DMS 273 (cell line): ENCODE results near the gene ERC1.
A peak's percentile ranks its signal among the peaks of the same experiment; 100 is the strongest.
"Not testable (repeated sequence)": the region's sequence is repeated elsewhere in the genome, so short reads cannot be mapped to it uniquely, and the experiment has no call there.

Experiments
- DNase-seq: peaks from one replicate; lab custom pipeline; 2025; ENCODE audit not compliant: unreplicated experiment; lab: John Stamatoyannopoulos, UW

Gene ERC1

DNA sequence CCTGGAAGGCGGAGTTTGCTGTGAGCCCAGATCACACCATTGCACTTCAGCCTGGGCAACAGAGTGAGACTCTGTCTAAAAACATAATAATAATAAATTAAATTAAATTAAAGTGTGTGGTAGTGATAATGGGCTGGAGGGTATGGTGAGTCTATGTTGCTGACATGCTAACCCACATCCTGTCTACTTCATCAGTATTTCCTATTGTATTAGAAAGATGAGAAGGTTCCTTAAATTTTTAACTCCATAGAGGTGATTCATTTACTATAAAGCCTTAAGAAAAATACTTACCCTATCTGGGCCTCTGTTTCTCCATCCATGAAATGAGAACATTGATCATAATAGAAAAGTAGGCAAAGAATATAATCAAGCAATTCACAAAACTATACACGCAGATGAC, 322.9 kb downstream of the ERC1 start:
- DNase-seq: no peak

DNA sequence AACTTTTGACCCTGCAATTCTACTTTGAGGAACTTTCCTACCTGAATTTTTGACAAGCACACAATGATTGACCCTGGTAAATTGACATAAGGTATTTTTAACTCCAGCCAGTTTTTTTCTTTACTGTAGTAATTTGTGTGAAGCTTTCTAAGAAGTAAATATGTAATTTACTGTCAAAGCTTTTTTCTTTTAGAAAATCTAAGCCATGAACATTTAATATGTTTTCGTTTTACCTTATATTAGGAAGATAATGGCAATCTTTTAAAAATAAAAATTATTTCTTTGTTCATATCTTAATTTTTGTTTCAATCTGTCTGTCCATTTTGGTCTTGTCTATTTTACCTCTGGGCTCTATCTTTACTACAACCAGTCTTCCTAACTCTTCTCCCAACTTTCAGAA, 323.5 kb downstream of the ERC1 start:
- DNase-seq: no peak

DNA sequence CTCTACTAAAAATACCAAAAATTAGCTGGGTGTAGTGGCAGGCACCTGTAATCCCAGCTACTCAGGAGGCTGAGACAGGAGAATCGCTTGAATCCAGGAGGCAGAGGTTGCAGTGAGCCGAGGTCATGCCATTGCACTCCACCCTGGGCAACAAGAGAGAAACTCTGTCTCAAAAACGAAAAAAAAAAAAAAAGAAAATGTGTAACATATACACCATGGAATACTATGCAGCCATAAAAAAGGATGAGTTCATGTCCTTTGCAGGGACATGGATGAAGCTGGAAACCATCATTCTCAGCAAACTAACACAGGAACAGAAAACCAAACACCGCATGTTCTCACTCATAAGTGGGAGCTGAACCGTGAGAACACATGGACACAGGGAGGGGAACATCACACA, 326.0 kb downstream of the ERC1 start:
- DNase-seq: not testable (repeated sequence)

DNA sequence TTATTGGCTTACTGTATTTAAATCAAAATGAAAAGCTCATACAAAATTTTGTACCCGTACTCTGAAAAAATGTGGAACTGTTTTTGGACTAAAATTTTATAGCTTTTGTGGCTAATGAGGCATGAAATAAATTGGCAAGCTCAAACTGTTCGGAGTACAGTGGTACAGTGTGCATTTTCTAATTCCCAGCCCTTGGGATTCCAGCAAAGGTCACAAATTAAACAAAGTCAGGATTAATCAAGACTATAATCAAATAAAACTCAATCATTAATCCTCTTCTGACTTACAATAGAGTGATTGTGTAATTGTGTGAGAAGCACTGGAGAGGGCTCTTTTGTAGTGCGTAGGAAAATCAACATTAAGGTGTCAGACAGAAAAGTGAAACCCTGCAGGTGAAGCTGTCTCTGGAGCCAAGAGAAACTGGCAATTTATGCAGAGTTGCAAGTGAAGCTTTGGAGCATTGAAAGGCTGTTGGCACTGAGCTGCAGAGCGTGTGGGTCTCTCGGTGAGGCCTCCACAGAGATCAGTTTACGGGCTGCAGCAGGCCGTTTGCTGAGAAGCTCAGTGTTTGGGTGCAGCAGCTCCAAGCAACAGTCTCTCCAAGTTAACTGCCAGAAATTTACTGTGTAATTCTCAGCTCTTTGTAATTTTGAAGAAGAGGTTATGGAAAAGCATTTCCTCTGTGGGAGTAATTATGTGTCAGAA, 327.5 kb downstream of the ERC1 start:
- DNase-seq: peak; percentile 73

DNA sequence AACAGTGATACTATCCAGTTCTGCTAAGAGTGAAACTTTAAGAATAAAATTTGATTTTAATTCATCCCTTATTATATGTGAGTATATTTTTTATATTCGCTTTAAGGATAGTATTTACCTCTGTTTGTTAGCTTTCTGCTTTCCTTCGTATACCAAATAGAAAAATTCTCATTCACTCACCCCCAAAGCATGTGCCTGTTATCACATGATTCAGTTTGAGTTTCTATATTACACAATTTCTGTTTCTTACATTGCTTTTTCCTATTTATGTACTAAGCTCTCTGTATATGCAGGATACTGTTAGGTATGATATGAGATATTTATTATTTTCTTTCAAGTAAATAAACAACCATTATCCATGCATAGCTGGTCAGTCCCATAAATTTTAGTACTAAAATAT, 328.2 kb downstream of the ERC1 start:
- no peak for DNase-seq

DNA sequence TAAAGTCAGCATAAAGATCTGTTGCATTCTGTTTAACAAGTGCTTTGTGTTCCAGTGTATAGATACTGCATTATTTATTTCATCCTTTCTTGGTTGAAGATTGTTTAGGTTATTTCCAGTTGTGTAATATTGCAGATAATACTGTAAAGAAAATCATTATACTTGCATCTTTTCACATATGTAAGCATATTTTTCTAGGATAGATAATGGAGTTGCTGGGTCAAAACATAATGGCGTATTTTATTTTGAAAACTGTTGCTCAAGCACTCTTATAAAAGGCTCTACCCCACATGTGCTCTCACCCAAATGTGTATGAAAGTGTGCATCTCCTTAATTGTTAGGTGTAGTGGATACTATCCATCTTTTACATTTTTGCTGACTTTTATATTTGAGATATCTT, 329.0 kb downstream of the ERC1 start:
- DNase-seq: no peak

DNA sequence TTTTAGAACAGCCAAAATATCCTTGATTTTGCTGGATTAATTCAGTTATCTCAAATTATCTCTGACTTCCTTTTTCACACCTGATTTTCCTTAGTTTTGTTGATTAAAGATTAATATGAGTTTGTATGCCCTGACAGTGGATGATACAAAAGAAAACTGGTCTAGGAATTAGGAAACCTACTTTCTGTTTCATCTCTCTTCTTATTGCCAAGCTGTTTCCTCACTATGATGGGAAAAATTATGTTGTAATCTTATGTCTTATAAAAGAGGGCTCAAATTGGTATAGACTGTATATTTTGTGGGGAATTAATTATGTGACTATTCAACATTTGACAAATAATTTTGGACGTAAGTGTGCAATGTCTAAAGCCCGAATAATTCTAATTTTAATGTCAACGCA, 331.8 kb downstream of the ERC1 start:
- DNase-seq: no peak

DNA sequence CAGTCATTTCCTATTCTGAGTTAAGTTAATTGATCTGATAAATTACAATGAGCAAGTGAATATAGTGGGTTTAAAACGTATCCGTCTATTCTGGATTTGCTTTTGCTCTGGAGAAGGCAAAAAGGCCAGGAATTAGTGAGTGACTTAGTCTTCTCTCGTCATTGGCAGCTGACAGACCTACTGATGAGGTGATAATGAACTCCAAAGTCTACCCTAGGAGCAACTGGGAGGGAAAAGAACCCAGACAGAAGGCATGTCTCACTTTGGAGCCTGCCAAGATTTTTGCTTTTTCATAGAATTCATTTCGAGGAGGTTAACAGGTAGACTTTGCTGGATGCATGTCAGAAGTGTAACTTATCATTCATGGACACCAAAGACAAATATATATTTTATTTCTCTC, 333.1 kb downstream of the ERC1 start:
- DNase-seq: no peak

DNA sequence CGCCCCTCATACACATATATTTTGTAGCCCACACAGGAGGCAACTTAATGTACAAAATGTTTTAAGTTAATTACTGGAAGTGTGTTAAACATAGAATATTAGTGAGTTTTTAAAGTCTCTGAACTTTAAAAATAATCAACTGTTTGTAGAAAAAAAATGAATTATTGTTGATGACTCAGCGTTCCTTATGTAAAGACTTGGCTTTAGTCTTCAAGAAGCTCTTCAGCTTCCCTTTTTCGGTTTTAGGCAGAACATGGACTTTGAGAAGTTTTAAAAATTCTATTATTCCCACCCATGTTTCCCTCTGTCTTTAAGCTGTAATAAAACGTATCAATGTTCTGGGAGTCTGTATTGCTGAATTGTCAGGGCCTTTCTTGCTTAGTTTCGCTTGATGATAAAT, 333.9 kb downstream of the ERC1 start:
- no peak for DNase-seq

DNA sequence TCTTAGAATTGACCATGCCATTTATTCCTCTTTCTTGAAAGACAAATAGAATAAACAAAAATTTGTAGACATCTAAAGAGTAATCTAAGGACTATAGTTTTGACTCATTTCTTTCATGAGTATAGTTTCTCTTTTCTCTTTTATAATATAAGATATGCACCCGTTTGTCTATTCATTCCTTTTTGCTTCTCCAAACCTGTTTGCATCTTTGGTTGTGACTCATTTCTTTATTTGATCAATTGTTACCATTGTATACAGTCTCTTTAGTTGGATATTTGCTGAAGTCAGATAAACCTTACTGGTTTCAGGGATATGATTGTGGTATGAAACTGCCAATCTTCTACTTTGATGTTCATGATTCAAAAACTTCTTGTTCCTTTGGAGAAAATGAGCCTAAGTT, 334.6 kb downstream of the ERC1 start:
- DNase-seq: no peak

DNA sequence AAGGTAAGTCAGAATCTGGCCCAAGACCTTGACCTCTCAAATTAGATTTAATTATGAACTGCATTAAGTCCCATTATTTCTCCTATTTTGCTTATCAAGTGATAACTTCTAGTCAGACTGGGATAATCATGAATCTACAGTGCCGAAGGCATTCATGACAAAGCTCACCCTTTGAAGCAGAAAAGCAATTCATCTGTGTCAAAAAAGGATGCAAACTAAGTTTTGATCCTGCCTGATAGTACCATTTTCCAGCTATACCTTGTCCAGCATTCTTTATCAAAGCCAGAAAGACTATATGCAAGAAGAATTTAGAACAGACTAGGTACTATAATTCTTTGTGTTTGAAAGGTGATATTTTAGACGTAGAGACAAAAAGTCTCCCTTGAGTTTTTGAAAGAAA, 335.2 kb downstream of the ERC1 start:
- no peak for DNase-seq

DNA sequence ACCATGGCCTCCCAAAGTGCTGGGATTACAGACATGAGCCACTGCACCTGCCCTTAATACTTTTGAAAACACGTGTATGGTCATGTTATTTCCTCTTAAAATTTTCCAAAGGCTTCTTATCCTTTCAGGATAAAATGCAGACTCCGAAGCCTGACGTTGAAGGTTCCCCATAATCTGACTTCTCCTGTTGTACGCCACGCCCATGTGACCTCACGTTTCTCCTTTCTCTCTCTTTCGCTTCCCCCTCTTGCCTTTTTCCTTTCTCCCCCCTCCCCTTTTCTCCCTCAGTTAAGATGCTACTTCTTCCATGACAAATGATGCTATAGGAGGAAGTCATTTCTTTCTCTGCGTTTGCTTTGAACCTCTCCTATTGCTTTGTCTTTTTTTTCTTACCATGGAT, 337.4 kb downstream of the ERC1 start:
- DNase-seq: no peak

DNA sequence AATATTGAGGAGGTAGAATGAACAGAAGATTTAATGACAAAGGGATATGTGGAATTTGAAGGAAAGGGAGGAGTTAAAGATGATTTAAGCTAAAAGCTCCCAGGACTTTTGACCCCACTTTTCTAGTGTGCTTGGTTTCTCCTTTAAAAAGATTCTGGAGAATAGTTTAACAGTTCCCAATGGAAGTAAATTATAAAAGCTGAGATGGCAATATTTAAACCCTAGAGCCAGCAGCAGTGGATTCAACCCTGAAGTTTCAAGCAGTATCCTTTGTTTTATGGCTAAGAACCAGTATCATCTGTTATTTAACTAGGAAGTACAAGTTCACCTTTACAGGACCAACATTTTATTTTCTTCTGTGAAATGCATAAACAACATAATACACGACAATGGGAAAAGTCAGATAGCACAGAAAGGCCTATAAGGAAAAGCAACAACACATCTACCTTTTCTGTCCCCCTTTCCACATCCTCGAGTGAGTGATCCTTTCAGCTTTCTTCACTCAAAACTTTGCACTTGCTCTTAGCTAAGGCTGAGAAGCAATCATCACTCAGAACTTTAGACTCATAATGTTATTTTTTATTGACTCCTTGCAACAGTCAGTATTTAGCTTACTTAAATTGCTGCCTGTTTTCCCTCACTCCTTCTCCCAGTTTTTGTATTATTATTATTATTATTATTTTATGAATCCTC, 338.9 kb downstream of the ERC1 start:
- DNase-seq: no peak

DNA sequence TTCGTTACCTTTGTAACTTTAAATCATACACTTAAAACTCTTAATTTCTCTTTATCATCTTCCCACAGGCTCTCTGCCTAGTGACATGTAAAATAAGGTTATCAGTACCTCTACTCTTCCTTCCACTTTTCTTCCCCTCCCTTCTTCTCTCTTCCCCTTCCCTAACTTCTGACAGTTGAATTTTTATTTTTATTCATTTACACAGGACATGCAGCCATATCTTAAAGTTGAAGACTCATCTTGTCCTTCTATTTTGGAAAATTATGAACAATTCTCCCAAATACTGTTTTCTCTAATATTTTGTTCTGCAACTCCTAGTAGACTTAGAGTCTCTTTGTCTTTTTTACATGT, 339.4 kb downstream of the ERC1 start:
- DNase-seq: no peak

DNA sequence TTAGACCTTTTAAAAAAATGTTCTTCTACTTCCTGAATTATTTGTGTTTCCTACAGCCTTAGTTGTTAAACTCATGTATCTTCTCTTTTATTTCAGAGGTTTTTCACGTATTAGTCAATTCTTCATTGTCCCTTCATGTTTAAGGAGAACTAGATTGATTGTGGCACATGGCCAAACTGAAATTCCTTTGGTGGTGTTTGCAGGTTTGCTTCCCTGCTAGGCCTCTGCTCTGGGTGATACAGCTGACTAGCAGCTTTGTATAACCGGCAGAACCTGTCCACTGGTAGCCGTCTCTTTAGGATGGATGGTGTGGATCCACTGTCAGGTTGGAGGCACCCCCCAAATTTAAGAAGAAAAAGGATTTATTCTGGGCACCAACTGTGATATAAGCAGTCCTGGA, 341.3 kb downstream of the ERC1 start:
- DNase-seq: no peak

DNA sequence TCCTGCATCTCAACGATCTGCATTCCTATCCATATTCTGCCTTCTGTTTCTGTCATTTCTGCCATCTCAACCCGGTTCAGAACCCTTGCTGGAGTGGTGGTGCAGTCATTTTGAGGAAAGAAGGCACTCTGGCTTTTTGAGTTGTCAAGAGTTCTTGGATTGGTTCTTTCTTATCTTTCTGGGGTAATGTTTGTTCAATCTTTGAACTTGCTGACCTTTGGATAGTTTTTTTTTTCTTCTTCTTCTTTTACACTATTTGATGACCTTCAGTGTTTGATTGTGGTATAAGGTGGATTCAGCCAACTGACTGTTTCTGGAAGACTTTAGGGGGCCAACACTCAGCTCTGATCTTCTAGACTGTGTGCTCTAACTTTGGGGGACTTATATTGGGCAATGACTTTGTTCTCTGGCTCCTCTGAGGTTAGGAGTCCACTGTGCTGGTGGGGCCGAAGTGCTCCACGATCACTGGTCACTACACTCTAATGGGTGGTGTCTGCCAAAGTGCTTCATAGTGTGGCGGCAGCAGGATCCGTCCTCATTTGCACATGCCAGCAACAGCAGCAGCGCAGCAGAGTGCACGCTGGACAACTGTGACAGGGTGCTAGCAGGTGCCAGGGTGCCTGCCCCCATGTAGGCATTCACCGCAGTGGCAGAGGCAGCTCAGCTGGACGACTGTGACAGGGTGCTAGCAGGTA, 347.6 kb downstream of the ERC1 start:
- no peak for DNase-seq

DNA sequence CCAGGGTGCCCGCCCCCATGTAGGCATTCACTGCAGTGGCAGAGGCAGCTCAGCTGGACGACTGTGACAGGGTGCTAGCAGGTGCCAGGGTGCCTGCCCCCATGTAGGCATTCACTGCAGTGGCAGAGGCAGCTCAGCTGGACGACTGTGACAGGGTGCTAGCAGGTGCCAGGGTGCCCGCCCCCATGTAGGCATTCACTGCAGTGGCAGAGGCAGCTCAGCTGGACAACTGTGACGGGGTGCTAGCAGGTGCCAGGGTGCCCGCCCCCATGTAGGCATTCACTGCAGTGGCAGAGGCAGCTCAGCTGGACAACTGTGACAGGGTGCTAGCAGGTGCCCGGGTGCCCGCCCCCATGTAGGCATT, 348.1 kb downstream of the ERC1 start:
- DNase-seq: not testable (repeated sequence)

DNA sequence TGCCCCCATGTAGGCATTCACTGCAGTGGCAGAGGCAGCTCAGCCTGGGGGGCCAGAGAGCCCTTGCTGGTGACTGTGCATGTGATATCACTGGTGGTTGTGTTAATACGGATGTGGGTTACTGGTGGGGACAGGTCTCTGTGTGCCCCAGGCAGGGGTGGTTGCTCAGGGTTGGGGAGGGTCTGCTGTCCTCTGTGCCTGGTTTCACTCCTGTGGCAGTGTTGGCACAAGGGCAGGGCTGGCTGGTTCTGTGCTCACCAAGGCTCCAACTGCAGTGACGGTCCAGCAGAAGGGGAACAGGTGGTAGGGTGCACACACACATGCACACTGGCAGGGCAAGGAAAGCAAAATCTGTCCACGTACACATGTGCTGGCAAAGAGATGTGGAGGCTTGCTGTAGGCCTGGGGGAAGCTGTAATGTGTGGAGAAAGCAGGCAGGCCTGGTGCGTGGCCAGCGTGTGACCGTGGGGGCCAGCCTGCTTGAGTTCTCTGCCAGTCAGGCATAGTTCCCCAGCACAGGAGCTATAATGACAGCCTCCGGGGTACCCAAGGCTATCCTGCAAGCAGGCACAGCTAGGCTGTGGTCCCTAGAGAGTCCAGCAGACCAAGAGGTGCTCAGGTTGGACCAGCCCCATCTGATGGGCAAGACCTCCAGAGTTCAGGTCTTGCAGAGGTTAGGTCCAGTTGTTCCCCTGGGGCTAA, 348.7 kb downstream of the ERC1 start:
- DNase-seq: peak; percentile 40

DNA sequence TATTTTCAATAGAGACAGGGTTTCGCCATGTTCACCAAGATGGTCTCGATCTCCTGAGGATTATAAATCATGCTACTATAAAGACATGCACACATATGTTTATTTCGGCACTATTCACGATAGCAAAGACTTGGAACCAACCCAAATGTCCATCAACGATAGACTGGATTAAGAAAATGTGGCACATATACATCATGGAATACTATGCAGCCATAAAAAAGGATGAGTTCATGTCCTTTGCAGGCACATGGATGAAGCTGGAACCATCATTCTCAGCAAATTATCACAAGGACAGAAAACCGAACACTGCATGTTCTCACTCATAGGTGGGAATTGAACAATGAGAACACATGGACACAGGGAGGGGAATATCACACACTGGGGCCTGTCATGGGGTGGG, 350.2 kb downstream of the ERC1 start:
- not testable (repeated sequence) for DNase-seq

DNA sequence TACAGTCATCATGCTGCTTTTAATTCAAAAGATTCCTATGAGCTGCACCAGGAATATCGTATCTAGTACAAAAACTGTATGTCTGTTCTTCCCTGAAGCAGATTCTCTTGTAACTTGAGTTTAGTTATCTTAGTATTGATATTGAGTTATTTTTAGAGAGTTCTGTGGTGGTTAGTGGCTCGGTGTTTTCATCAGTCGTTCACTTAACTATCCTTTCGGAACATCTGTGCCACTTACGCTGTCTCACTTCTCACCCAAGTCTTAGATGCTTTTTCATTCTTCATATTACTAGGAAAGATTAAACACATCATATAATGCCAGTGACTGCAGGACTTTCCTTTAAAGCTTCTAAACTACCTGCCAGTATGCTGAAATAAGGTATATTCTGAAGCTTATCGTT, 352.4 kb downstream of the ERC1 start:
- DNase-seq: no peak

DNA sequence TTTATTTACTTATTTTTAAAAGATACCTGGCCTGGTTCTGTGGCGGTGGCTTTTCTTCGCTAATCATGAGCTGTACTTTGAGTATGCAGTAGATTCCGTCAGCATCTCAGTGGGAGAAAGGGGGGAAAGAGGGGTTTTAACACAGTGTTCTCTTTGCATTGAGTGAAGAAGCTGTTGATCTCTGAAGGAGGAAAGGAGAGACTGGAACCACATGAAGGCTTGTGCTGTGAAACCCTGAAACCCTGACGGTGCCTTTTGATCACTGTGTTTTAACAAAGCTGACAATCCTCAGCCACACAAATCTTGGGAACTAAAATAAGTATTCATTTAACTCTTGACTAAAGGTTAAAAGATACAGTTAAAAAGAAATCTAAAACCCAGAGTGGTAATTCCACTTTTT, 353.2 kb downstream of the ERC1 start:
- no peak for DNase-seq

DNA sequence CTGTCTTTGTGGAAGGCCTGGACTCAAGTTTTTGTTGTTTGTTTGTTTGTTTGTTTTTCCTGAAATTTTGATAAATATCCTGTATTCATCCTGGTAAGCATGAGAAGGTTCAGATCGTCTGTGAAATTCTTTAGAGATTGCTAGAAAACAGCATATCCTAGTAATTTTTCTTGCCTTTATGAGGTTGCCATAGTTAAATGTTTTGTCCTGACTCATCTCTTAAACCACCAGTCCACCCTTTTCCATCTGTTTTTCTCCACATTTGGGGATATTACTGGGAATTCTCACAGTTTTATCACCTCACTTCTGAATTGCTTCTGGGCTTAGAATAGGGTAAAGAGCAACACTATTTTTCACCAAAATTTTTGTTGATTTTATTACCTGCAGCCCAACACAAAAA, 355.1 kb downstream of the ERC1 start:
- no peak for DNase-seq
